Psoas muscle (tissue), 8 donors: ENCODE data around the gene DOK1. TPM values are rescaled to one million over a fixed set of nuclear protein-coding genes. Genes with fewer than 3 reads are reported as not detected.

Experiments
- ATAC-seq, 4 donors: fragments of 200-7000 bp; cut with Tn5 transposase; one replicate each; pipeline ENCODE4 v1.9.1; 2020; ENCODE audit warnings: moderate library complexity in 3 of 4, mild to moderate bottlenecking in 2 of 4
- DNase-seq, 2 donors: peaks; one replicate each; pipeline ENCODE4 v3.0.0-alpha.2; 2020
- H3K27ac ChIP-seq: fragments of 200-600 bp; one replicate; pipeline ENCODE4 v1.8.0; 2022
- H3K27me3 ChIP-seq, 3 donors: fragments of 200-600 bp in 1 of 3; one replicate each; pipeline versions ENCODE4 v1.6.1 to v1.8.0; 2013 to 2022; ENCODE audit warnings: low read length in 2 of 3, mild to moderate bottlenecking in 2 of 3, moderate library complexity in 1 of 3; ENCODE audit not compliant: insufficient read depth in 3 of 3
- H3K36me3 ChIP-seq, 2 donors: fragments of 200-600 bp in 1 of 2; one replicate each; pipeline versions ENCODE4 v1.6.1 to v1.8.0; 2013 to 2022; ENCODE audit warnings: low read depth in 1 of 2, mild to moderate bottlenecking in 1 of 2, moderate library complexity in 1 of 2; ENCODE audit not compliant: insufficient read depth in 1 of 2
- H3K4me1 ChIP-seq: fragments of 200-600 bp; one replicate; pipeline ENCODE4 v1.8.0; 2022
- H3K4me3 ChIP-seq: fragments of 200-600 bp; one replicate; pipeline ENCODE4 v1.8.0; 2022; ENCODE audit warnings: mild to moderate bottlenecking
- H3K9me3 ChIP-seq: fragments of 200-600 bp; one replicate; pipeline ENCODE4 v1.8.0; 2022
- CTCF ChIP-seq: fragments of 200-600 bp; IDR thresholded peaks from one replicate; pipeline ENCODE4 v1.8.0; 2022; ENCODE audit warnings: antibody characterized with exemption
- WGBS, 3 donors: extraction: QIAGEN DNeasy Blood & Tissue Kit; methylation state at CpG; one replicate each; pipeline versions ENCODE4 v1.1.6 to v1.1.7; 2013; 5-methylcytosine and 5-hydroxymethylcytosine counted together
- intact Hi-C, 2 donors: fragments of 100-400 bp; cut with DNase I; formaldehyde crosslinking; loops; one replicate each; pipeline versions ENCODE4 v1.11.0 to v1.14.2; 2022
- polyA plus RNA-seq, 3 donors: library from polyadenylated mRNA; stranded (reverse); fragments of 200-250 nt; gene quantifications; one replicate each; pipeline ENCODE4 v1.2.3, GENCODE V29; 2013
- total RNA-seq, 4 donors: library from RNA; stranded (reverse); fragmentation: NEBNext Ultra II Directional in 2 of 4; extraction: Animal tissue kit (Norgen Biotek cat#: 25700) in 2 of 4; gene quantifications; one replicate each; pipeline versions ENCODE4 v1.2.1 to v1.2.4, GENCODE V29; 2021 to 2023
- donor health status: healthy with polysubstance abuse.
- donor health status: DM: no; HTN: no; CAD: no; lungs with moderate emphysema.
- donor health status: Bipolar disorder and iron deficiency.
- donor health status: healthy.
- donor health status: DM: yes; HTN: yes; CAD: no.
- donor health status: DM: no; HTN: no; CAD: no.
- donor health status: DM: no; HTN: no; CAD: no.
- donor health status: DM: yes; HTN: yes; CAD: no.

Gene DOK1
- total and polyA plus RNA-seq, 7 donors: 1.0 to 3.8 (median 1.5) TPM

- intact Hi-C loops: no loop called here
- Histone ChIP-seq H3K36me3 (no peaks in the 10 kb centered on the region), H3K27ac (no peak overlapping the region), H3K4me1 (peaks cover 17% of the 10 kb centered on the region), H3K4me3 (peak overlapping the region; percentile 65), H3K27me3 (peaks cover 0 to 90% (median 40%) of the 10 kb centered on the region in 3 donors), H3K9me3 (no peaks in the 10 kb centered on the region)
- no peak for TF ChIP-seq CTCF
- WGBS, 3 donors: 55 to 67% (median 57%) methylated on average over 13 of the region's 13 CpGs
- DNase-seq: no peak
- no peak for ATAC-seq
These were observed 37.9 kb upstream of the DOK1 start for GRCh38 chr2:74516650-74517049.

GRCh38 chr2:74522516-74522915 lies 32.0 kb upstream of the DOK1 start:
- TF ChIP-seq CTCF: no peak
- H3K27me3 ChIP-seq: peaks cover 0 to 31% (median 6%) of the 10 kb centered on the region in 3 donors
- no peak for ATAC-seq
- intact Hi-C loops: no loop called here
- H3K36me3 ChIP-seq: peaks cover 8 to 23% of the 10 kb centered on the region in 2 donors
- no peaks in the 10 kb centered on the region for H3K9me3 ChIP-seq
- no peak overlapping the region for H3K27ac ChIP-seq
- no peaks in the 10 kb centered on the region for H3K4me1 ChIP-seq
- WGBS, 3 donors: 64 to 75% (median 72%) methylated on average over 3 of the region's 3 CpGs
- H3K4me3 ChIP-seq: no peak overlapping the region
- DNase-seq: no peak

GRCh38 chr2:74524005-74524404 lies 30.5 kb upstream of the DOK1 start:
- DNase-seq: no peak
- intact Hi-C loops: no loop called here
- 78 to 83% (median 83%) methylated on average over 9 of the region's 9 CpGs for WGBS, 3 donors
- ATAC-seq: no peak
- Histone ChIP-seq H3K4me1 (peaks cover 7% of the 10 kb centered on the region), H3K36me3 (peaks cover 8 to 31% of the 10 kb centered on the region in 2 donors), H3K27me3 (peaks cover 0 to 16% (median 4%) of the 10 kb centered on the region in 3 donors), H3K27ac (no peak overlapping the region), H3K9me3 (no peaks in the 10 kb centered on the region), H3K4me3 (no peak overlapping the region)
- no peak for TF ChIP-seq CTCF

GRCh38 chr2:74524955-74525716 lies 29.4 kb upstream of the DOK1 start:
- Histone ChIP-seq H3K4me3 (no peak overlapping the region), H3K4me1 (peaks cover 7% of the 10 kb centered on the region), H3K36me3 (peaks cover 8 to 31% of the 10 kb centered on the region in 2 donors), H3K27ac (no peak overlapping the region), H3K27me3 (peaks cover 0 to 6% (median 0%) of the 10 kb centered on the region in 3 donors), H3K9me3 (no peaks in the 10 kb centered on the region)
- TF ChIP-seq CTCF: no peak
- 89 to 90% (median 90%) methylated on average over 10 of the region's 10 CpGs for WGBS, 3 donors
- DNase-seq (no peak), ATAC-seq (no peak)
- intact Hi-C loops: no loop called here
